GM13977 (cell line): ENCODE data around the gene EID2.

Experiments used
- DNase-seq: peaks from one replicate; pipeline ENCODE4 v3.0.0; 2012; ENCODE audit warnings: low spot score
- in situ Hi-C: fragments of 300-500 bp; cut with MboI; formaldehyde crosslinking; loops from one replicate; pipeline ENCODE4 v1.12.0; 2022; ENCODE audit warnings: low sequenced_read_pairs, low pct_unique_long_range_greater_than_20kb, mixed read lengths, inconsistent platforms; ENCODE audit not compliant: unreplicated experiment
- TF ChIP-seq, protein P1 (sequence below): IDR thresholded peaks from 2 replicates; pipeline ENCODE4 v1.5.1; 2012; ENCODE audit warnings: mild to moderate bottlenecking, control low read depth; ENCODE audit not compliant: insufficient read depth; ENCODE audit errors: extremely low read depth, missing control alignments

Gene EID2

DNA sequence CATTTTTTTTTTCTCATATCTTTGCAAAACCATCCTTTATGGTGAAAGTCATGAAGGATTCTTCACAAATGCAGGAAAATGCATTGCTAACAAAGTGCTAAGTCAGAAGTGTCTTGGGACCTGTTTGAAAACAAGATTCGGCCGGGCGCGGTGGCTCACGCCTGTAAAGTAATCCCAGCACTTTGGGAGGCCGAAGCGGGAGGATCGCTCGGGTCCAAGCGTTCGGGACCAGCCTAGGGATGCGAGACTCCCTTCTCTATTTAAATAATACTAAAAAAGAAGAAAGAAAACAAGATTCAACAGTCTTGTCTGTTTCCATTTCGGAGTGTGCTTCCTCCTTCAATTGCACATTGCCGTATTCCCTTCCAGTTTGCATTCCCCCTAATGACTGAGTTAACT lies 8.1 kb downstream of the EID2 start:
- TF ChIP-seq, protein P1, sequence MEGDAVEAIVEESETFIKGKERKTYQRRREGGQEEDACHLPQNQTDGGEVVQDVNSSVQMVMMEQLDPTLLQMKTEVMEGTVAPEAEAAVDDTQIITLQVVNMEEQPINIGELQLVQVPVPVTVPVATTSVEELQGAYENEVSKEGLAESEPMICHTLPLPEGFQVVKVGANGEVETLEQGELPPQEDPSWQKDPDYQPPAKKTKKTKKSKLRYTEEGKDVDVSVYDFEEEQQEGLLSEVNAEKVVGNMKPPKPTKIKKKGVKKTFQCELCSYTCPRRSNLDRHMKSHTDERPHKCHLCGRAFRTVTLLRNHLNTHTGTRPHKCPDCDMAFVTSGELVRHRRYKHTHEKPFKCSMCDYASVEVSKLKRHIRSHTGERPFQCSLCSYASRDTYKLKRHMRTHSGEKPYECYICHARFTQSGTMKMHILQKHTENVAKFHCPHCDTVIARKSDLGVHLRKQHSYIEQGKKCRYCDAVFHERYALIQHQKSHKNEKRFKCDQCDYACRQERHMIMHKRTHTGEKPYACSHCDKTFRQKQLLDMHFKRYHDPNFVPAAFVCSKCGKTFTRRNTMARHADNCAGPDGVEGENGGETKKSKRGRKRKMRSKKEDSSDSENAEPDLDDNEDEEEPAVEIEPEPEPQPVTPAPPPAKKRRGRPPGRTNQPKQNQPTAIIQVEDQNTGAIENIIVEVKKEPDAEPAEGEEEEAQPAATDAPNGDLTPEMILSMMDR, result no peak
- in situ Hi-C loops, result loop anchor here (10.0 to 25.0 kb wide), 2 partner anchors 97 to 420 kb away; partner anchors contain the start of gene RPS16
- no peak for DNase-seq

DNA sequence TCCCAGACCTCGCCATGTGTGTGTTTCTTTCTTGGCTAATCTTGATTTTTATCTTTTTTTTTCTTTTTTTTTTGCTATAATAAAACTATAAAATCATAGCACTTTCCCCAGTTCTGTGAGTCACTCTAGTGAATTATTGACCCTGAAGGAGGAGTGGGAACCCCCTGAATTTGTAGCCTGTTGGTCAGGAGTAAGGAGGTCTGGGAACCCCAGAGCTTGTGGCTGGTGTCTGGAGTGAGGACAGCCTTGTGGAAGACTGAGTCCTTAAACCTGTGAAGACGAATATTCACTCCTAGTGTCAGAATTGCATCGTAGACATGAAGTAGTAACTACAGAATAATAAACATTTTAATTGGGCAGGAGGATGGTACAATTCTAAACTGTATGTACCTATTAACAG lies 14.8 kb downstream of the EID2 start:
- no peak for DNase-seq
- TF ChIP-seq, protein P1, result no peak
- in situ Hi-C loops, result loop anchor here (25.0 kb wide), 1 partner anchor 413 kb away; no protein-coding TSS in a partner anchor

DNA sequence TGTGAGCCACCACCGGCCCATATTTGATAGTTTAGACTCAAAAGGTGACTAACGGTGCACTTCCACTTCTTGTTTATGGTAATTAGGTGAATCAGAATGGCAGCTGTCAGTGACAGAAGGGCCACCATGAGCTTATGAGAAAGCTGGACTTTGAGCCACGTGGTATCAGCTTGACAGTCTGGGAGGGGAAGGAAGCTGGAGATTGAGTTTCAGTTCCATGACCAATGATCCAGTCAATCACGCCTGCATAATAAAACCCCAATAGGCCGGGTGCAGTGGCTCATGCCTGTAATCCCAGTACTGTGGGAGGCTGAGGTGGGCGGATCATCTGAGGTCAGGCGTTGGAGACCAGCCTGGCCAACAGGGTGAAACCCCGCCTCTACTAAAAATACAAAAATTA lies 15.5 kb downstream of the EID2 start:
- TF ChIP-seq, protein P1, result no peak
- no peak for DNase-seq
- in situ Hi-C loops, result no loop called here

DNA sequence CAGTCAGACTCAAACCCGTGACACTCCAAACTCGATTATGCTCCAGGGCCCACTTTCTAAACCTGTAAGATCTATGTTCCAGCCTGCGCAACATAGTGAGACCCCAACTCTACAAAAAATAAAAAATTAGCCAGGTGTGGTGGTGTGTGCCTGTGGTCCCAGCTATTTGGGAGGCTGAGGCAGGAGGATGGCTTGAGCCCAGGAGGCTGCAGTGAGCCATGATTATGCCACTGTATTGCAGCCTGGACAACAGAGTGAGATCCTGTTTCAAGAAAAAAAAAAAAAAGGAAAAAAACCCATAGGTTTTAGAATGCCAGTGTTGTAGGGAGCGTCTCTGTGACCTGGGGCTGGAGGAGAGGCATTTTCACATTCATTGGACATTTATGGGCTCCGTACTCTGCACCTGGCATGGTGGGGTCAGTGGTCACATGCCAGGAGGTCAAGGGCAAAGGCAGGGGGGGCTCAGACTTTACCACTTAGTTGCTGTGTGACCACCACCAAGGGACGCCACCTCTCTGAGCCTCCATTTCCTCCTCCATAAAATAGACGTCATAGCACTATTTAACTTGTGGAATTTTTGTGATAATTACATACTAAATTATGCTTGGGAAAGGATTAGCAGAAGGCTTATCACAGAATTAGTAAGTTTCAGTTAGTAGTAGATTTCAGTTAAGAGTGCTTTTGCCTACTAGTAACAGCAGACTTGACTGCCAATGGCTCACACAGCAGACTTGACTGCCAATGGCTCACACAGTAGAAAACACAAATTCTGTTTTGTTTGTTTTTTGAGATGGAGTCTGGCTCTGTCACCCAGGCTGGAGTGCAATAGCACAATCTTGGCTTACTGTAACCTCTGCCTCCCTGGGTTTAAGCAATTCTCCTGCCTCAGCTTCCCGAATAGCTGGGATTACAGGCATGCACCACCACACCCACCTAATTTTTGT lies 19.1 kb downstream of the EID2 start:
- TF ChIP-seq, protein P1, result no peak
- in situ Hi-C loops, result no loop called here
- DNase-seq, result no peak

DNA sequence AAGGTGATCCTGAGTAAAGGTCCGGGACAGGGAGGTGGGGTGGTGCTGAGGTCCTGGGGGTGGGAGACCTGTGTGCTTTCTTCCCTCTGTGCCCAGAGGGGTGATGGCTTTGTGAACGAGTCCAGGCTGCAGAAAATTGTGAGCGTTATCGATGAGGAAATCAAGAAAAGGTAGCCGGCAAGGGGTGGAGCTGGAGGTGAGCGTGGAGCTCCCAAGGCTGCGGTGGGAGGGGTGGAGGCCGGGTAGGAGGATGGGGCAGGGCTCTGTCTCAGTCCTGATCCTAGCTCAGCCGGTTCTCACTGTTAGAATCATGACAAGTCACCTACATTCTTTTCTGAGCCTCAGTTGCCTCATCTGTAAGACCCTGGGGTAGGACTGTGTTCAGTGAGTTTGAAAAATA lies 21.0 kb downstream of the EID2 start:
- TF ChIP-seq, protein P1, result no peak
- in situ Hi-C loops, result no loop called here
- no peak for DNase-seq

DNA sequence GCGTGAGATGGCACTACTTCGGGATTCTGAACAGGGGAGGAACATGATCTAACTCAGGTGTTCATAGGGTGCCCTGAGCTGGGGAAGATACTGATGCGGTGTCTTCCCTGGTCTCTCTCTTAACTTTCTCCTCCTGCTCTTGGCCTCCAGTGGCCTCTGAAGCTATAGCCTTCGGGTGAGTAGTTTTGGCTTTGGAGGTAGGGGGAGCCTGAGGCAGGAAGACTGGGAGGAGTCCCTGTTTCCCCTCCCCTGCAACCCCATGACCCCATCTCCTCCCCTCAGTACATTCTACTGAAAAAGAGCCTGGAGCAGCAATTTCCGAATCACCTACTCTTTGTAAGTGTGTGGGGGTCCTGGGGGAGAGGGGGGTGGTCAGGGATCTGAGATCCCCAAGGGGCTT lies 21.5 kb downstream of the EID2 start:
- DNase-seq, result no peak
- in situ Hi-C loops, result no loop called here
- TF ChIP-seq, protein P1, result no peak
